SK-N-SH (cell line): ENCODE measurements around the gene RAB20. TPM values are rescaled to one million over a fixed set of nuclear protein-coding genes. Genes with fewer than 3 reads are reported as not detected.

Experiments
- CTCF ChIA-PET: fragments of 300-600, 350-600 bp; formaldehyde crosslinking; extraction: SDS; loops from one replicate; lab custom pipeline; 2021; lab: Yijun Ruan, JAX
- POLR2A ChIA-PET: fragments of 350-600 bp; sonication (Branson Sonifier 250); formaldehyde crosslinking; extraction: SDS; loops from one replicate; lab custom pipeline; 2020; ENCODE audit warnings: antibody characterized with exemption, inconsistent platforms; lab: Yijun Ruan, JAX
- DNase-seq: peaks from one replicate; pipeline ENCODE4 v3.0.0; 2012
- H2AFZ ChIP-seq: fragments of 200-600 bp; sonication (generic); 2 replicates; pipeline ENCODE4 v1.8.1; 2016; ENCODE audit warnings: antibody characterized with exemption, mild to moderate bottlenecking, low read depth
- H3F3A ChIP-seq: fragments of 200-600 bp; sonication (generic); replicated peaks from 2 replicates; pipeline ENCODE3; 2016; ENCODE audit warnings: antibody characterized with exemption, mild to moderate bottlenecking; ENCODE audit not compliant: insufficient read depth
- H3K27ac ChIP-seq, 2 experiments: fragments of 200-500 bp in 1 of 2; fragments of 200-600 bp in 1 of 2; sonication (Bioruptor generic) in 1 of 2; sonication (generic), shearing (Covaris generic) in 1 of 2; 2 replicates each; pipeline versions ENCODE4 v1.5.1 to v1.6.1; 2014 to 2016; ENCODE audit warnings: low read depth in 2 of 2, inconsistent platforms in 1 of 2, low read length in 1 of 2, mild to moderate bottlenecking in 1 of 2, mixed read lengths in 1 of 2
- H3K27me3 ChIP-seq: fragments of 200-600 bp; sonication (generic), shearing (Covaris generic); 2 replicates; pipeline ENCODE4 v1.6.1; 2016; ENCODE audit warnings: mixed run types; ENCODE audit not compliant: insufficient read depth
- H3K36me3 ChIP-seq, 2 experiments: fragments of 200-500 bp in 1 of 2; fragments of 200-600 bp in 1 of 2; sonication (Bioruptor generic) in 1 of 2; sonication (generic) in 1 of 2; replicated peaks in 1 of 2; 2 replicates each; pipeline versions ENCODE3 to v1.5.1; 2014 to 2016; ENCODE audit warnings: low read length in 1 of 2, mild to moderate bottlenecking in 1 of 2; ENCODE audit not compliant: insufficient read depth in 2 of 2, control insufficient read depth in 1 of 2
- H3K4me1 ChIP-seq, 2 experiments: fragments of 200-500 bp in 1 of 2; fragments of 200-600 bp in 1 of 2; sonication (Bioruptor generic) in 1 of 2; sonication (generic), shearing (Covaris generic) in 1 of 2; 2 replicates each; pipeline versions ENCODE4 v1.5.1 to v1.6.1; 2014 to 2016; ENCODE audit warnings: low read depth in 1 of 2, low read length in 1 of 2, mixed run types in 1 of 2; ENCODE audit not compliant: insufficient read depth in 2 of 2, control insufficient read depth in 1 of 2
- H3K4me2 ChIP-seq: fragments of 200-600 bp; sonication (generic), shearing (Covaris generic); 2 replicates; pipeline ENCODE4 v1.6.1; 2017; ENCODE audit warnings: mixed run types
- H3K4me3 ChIP-seq, 2 experiments: fragments of 200-500 bp in 1 of 2; fragments of 200-600 bp in 1 of 2; sonication (Bioruptor generic) in 1 of 2; sonication (generic), shearing (Covaris generic) in 1 of 2; 2 replicates each; pipeline versions ENCODE4 v1.5.1 to v1.8.1; 2014 to 2016; ENCODE audit warnings: low read depth in 2 of 2, inconsistent platforms in 1 of 2, low read length in 1 of 2, mild to moderate bottlenecking in 1 of 2, mixed read lengths in 1 of 2, moderate library complexity in 1 of 2
- H3K79me2 ChIP-seq: fragments of 200-600 bp; sonication (generic); 2 replicates; pipeline ENCODE4 v1.8.1; 2017; ENCODE audit warnings: mild to moderate bottlenecking; ENCODE audit not compliant: insufficient read depth
- H3K9ac ChIP-seq: fragments of 200-600 bp; sonication (generic); 2 replicates; pipeline ENCODE4 v1.6.1; 2017; ENCODE audit warnings: mixed run types
- H3K9me2 ChIP-seq: fragments of 200-600 bp; sonication (generic); 2 replicates; pipeline ENCODE4 v1.6.1; 2017; ENCODE audit warnings: mixed run types
- H3K9me3 ChIP-seq: fragments of 200-600 bp; sonication (generic); 2 replicates; pipeline ENCODE4 v1.6.1; 2017; ENCODE audit warnings: mixed run types, mild to moderate bottlenecking, moderate library complexity
- H4K20me1 ChIP-seq: fragments of 200-600 bp; sonication (generic); 2 replicates; pipeline ENCODE4 v1.6.1; 2017; ENCODE audit warnings: mild to moderate bottlenecking, mixed run types; ENCODE audit not compliant: insufficient read depth
- CHD2 ChIP-seq: fragments of 150-350 bp; IDR thresholded peaks from 2 replicates; pipeline ENCODE4 v1.6.1; 2018; ENCODE audit warnings: low read length; ENCODE audit not compliant: partially characterized antibody
- FOSL2 ChIP-seq: IDR thresholded peaks from 2 replicates; pipeline ENCODE4 v1.4.0; 2012; ENCODE audit warnings: low read depth, mild to moderate bottlenecking, moderate library complexity, borderline replicate concordance
- FOXJ3 ChIP-seq: sonication (generic); formaldehyde crosslinking; IDR thresholded peaks from 2 replicates; pipeline ENCODE4 v1.5.1; 2020; ENCODE audit warnings: mild to moderate bottlenecking, missing genetic modification reagents
- MXI1 ChIP-seq: IDR thresholded peaks from 2 replicates; pipeline ENCODE4 v1.6.1; 2012; ENCODE audit warnings: mild to moderate bottlenecking, low read depth, low read length, improper control_type of control experiment
- POLR2AphosphoS5 ChIP-seq: IDR thresholded peaks from 2 replicates; pipeline ENCODE4 v1.6.1; 2012; ENCODE audit warnings: low read depth, low read length
- RCOR1 ChIP-seq: fragments of 150-350 bp; IDR thresholded peaks from 2 replicates; pipeline ENCODE4 v1.6.1; 2017; ENCODE audit warnings: antibody characterized with exemption, low read length
- SIN3A ChIP-seq: IDR thresholded peaks from 2 replicates; pipeline ENCODE4 v1.6.1; 2012; ENCODE audit warnings: low read depth, mild to moderate bottlenecking, low read length, moderate library complexity, borderline replicate concordance
- SMC3 ChIP-seq: IDR thresholded peaks from 2 replicates; pipeline ENCODE4 v1.6.1; 2012; ENCODE audit warnings: low read depth, low read length, improper control_type of control experiment
- TAF1 ChIP-seq: IDR thresholded peaks from 2 replicates; pipeline ENCODE4 v1.6.1; 2012; ENCODE audit warnings: low read depth, mild to moderate bottlenecking, low read length, moderate library complexity, borderline replicate concordance
- TCF12 ChIP-seq: IDR thresholded peaks from 2 replicates; pipeline ENCODE4 v1.4.0; 2012
- USF1 ChIP-seq: IDR thresholded peaks from 2 replicates; pipeline ENCODE4 v1.4.0; 2012; ENCODE audit warnings: low read depth, borderline replicate concordance
- USF2 ChIP-seq: fragments of 150-350 bp; IDR thresholded peaks from 2 replicates; pipeline ENCODE4 v1.6.1; 2017; ENCODE audit warnings: antibody characterized with exemption, low read length, low read depth, borderline replicate concordance
- ZBTB33 ChIP-seq: IDR thresholded peaks from 2 replicates; pipeline ENCODE4 v1.4.0; 2012; ENCODE audit warnings: low read depth, borderline replicate concordance
- WGBS: methylation state at CpG from one replicate; pipeline ENCODE4 v1.1.6; 2017; ENCODE audit warnings: low lambda C conversion rate; 5-methylcytosine and 5-hydroxymethylcytosine counted together
- polyA plus RNA-seq, 3 experiments: library from polyadenylated mRNA; depleted of rRNA; stranded (reverse); fragments of >200 nt; gene quantifications; 2 replicates each; pipeline ENCODE4 v1.2.3, GENCODE V29; 2012

RAB20 gene
- polyA plus RNA-seq, 1 of the 3 experiments (the other 2 are of a cell fraction) = 5.2 TPM

GRCh38 chr13:110517505-110518225, 43.9 kb downstream of the RAB20 start:
- no peak overlapping the region for H3K9ac ChIP-seq
- DNase-seq = no peak
- TF ChIP-seq SIN3A (no peak), CHD2 (no peak), FOSL2 (no peak), USF1 (no peak), ZBTB33 (no peak), RCOR1 (no peak), SMC3 (no peak), TCF12 (no peak), USF2 (no peak)
- no peak overlapping the region for H3K4me3 ChIP-seq
- no peaks in the 10 kb centered on the region for H3K27me3 ChIP-seq
- ChIA-PET CTCF (no interaction called here), POLR2A (no interaction called here)
- H3K4me2 ChIP-seq = no peak overlapping the region
- H2AFZ ChIP-seq = no peak overlapping the region
- 91% methylated on average over 4 of the region's 7 CpGs for WGBS
- no peak overlapping the region for H3K27ac ChIP-seq
- H3K9me2 ChIP-seq = no peaks in the 10 kb centered on the region
- peaks cover 2 to 3% of the 10 kb centered on the region in 2 experiments for H3K36me3 ChIP-seq
- H3K4me1 ChIP-seq = peaks cover 0 to 3% of the 10 kb centered on the region in 2 experiments; a peak in 1 of 4 replicates
- no peaks in the 10 kb centered on the region for H4K20me1 ChIP-seq
- no peaks in the 10 kb centered on the region for H3K9me3 ChIP-seq
- no peaks in the 10 kb centered on the region for H3K79me2 ChIP-seq
- H3F3A ChIP-seq = no peaks in the 10 kb centered on the region

GRCh38 chr13:110516500-110516899, 45.0 kb downstream of the RAB20 start:
- no peaks in the 10 kb centered on the region for H3F3A ChIP-seq
- peaks cover 10 to 12% of the 10 kb centered on the region in 2 experiments for H3K36me3 ChIP-seq
- ChIA-PET CTCF (no interaction called here), POLR2A (no interaction called here)
- H3K9ac ChIP-seq = no peak overlapping the region
- H3K9me2 ChIP-seq = no peaks in the 10 kb centered on the region
- no peaks in the 10 kb centered on the region for H4K20me1 ChIP-seq
- peaks cover 0 to 3% of the 10 kb centered on the region in 2 experiments; a peak in 1 of 4 replicates for H3K4me1 ChIP-seq
- TF ChIP-seq MXI1 (no peak), ZBTB33 (no peak), FOSL2 (no peak), POLR2AphosphoS5 (no peak), SMC3 (no peak), FOXJ3 (CRISPR knock-in tag) (no peak), TAF1 (no peak)
- no peaks in the 10 kb centered on the region for H3K9me3 ChIP-seq
- no peak overlapping the region for H3K4me2 ChIP-seq
- H3K27me3 ChIP-seq = no peaks in the 10 kb centered on the region
- no peak overlapping the region for H3K4me3 ChIP-seq
- no peak overlapping the region for H3K27ac ChIP-seq
- WGBS = 80% methylated on average over 12 of the region's 12 CpGs
- H2AFZ ChIP-seq = no peak overlapping the region
- H3K79me2 ChIP-seq = no peaks in the 10 kb centered on the region
- no peak for DNase-seq
